Neural cell (in vitro differentiated cells): ENCODE results near the gene OSGEP. TPM values are rescaled to one million over a fixed set of nuclear protein-coding genes. Genes with fewer than 3 reads are reported as not detected.

Source experiments
- H2AFZ ChIP-seq: fragments of 200-600, 300-800 bp; sonication (generic), shearing (Covaris generic); 2 replicates; pipeline ENCODE4 v1.6.0; 2014; ENCODE audit warnings: low read depth, mild to moderate bottlenecking, antibody characterized with exemption, low read length, moderate library complexity
- H3F3A ChIP-seq: fragments of 200-600 bp; shearing (Covaris generic); 2 replicates; pipeline ENCODE4 v1.6.1; 2016; ENCODE audit warnings: mild to moderate bottlenecking, moderate library complexity, mixed read lengths, antibody characterized with exemption, low read length; ENCODE audit not compliant: insufficient read depth, poor library complexity, severe bottlenecking
- H3K27ac ChIP-seq: fragments of 200-600, 300-800 bp; sonication (generic), shearing (Covaris generic); 2 replicates; pipeline ENCODE4 v1.5.1; 2014; ENCODE audit warnings: mild to moderate bottlenecking, low read length, moderate library complexity
- H3K27me3 ChIP-seq: fragments of 300-800, 200-600 bp; sonication (generic), shearing (Covaris generic); 2 replicates; pipeline ENCODE4 v1.6.0; 2014; ENCODE audit warnings: mild to moderate bottlenecking, low read depth, low read length, moderate library complexity; ENCODE audit not compliant: insufficient read depth
- H3K36me3 ChIP-seq: fragments of 300-800, 200-600 bp; sonication (generic), shearing (Covaris generic); 2 replicates; pipeline ENCODE4 v1.5.1; 2014; ENCODE audit warnings: mild to moderate bottlenecking, antibody characterized with exemption, low read length, moderate library complexity; ENCODE audit not compliant: insufficient read depth
- H3K4me2 ChIP-seq: fragments of 300-800, 200-600 bp; sonication (generic), shearing (Covaris generic); 2 replicates; pipeline ENCODE4 v1.6.0; 2014; ENCODE audit warnings: mild to moderate bottlenecking, low read length
- H3K4me3 ChIP-seq: fragments of 300-800, 200-600 bp; sonication (generic), shearing (Covaris generic); 2 replicates; pipeline ENCODE4 v1.5.1; 2014; ENCODE audit warnings: mild to moderate bottlenecking, low read length, moderate library complexity
- H3K79me2 ChIP-seq: fragments of 200-600 bp; shearing (Covaris generic); replicated peaks from 2 replicates; pipeline ENCODE4 v1.6.0; 2014; ENCODE audit warnings: mild to moderate bottlenecking, low read length, moderate library complexity; ENCODE audit not compliant: insufficient read depth
- H3K9ac ChIP-seq: fragments of 300-800, 200-600 bp; sonication (generic), shearing (Covaris generic); 2 replicates; pipeline ENCODE4 v1.6.1; 2016; ENCODE audit warnings: mild to moderate bottlenecking, low read length, mixed read lengths
- H3K9me2 ChIP-seq: fragments of 200-600 bp; shearing (Covaris generic); 2 replicates; pipeline ENCODE4 v1.6.1; 2016; ENCODE audit warnings: mild to moderate bottlenecking, low read length, mixed read lengths; ENCODE audit not compliant: insufficient read depth
- H3K9me3 ChIP-seq: fragments of 200-600, 300-800 bp; sonication (generic), shearing (Covaris generic); 2 replicates; pipeline ENCODE4 v1.6.1; 2016; ENCODE audit warnings: mild to moderate bottlenecking, mixed run types, low read length, moderate library complexity, mixed read lengths
- H4K20me1 ChIP-seq: fragments of 200-600 bp; shearing (Covaris generic); 2 replicates; pipeline ENCODE4 v1.6.1; 2016; ENCODE audit warnings: mild to moderate bottlenecking, mixed run types; ENCODE audit not compliant: insufficient read depth
- EP300 ChIP-seq: fragments of 450-650 bp; conservative IDR thresholded peaks from 2 replicates; pipeline ENCODE4 v1.6.1; 2014; ENCODE audit warnings: antibody characterized with exemption, mild to moderate bottlenecking, moderate library complexity; ENCODE audit not compliant: poor library complexity, severe bottlenecking
- EZH2 ChIP-seq: fragments of 200-600, 300-800 bp; shearing (Covaris generic), sonication (generic); IDR thresholded peaks from 2 replicates; pipeline ENCODE4 v1.6.1; 2014; ENCODE audit warnings: antibody characterized with exemption, low read length, borderline replicate concordance, mild to moderate bottlenecking; ENCODE audit not compliant: insufficient read depth, poor library complexity, severe bottlenecking
- MXI1 ChIP-seq: fragments of 450-650 bp; conservative IDR thresholded peaks from 2 replicates; pipeline ENCODE4 v1.6.1; 2014; ENCODE audit warnings: antibody characterized with exemption, mild to moderate bottlenecking; ENCODE audit not compliant: poor library complexity, severe bottlenecking
- POLR2AphosphoS5 ChIP-seq: IDR thresholded peaks from 2 replicates; pipeline ENCODE4 v1.6.1; 2012
- RAD21 ChIP-seq: fragments of 450-650 bp; conservative IDR thresholded peaks from 2 replicates; pipeline ENCODE4 v1.6.1; 2014; ENCODE audit warnings: antibody characterized with exemption, mild to moderate bottlenecking, moderate library complexity
- SMC3 ChIP-seq: fragments of 450-650 bp; conservative IDR thresholded peaks from 2 replicates; pipeline ENCODE4 v1.6.1; 2014; ENCODE audit warnings: antibody characterized with exemption, mild to moderate bottlenecking, moderate library complexity; ENCODE audit not compliant: poor library complexity
- TAF1 ChIP-seq: IDR thresholded peaks from 2 replicates; pipeline ENCODE4 v1.6.1; 2012; ENCODE audit warnings: low read depth
- polyA plus RNA-seq: library from polyadenylated mRNA; depleted of rRNA; stranded (reverse); fragments of >200 nt; gene quantifications from 2 replicates; pipeline ENCODE4 v1.2.3, GENCODE V29; 2014
- TF ChIP-seq, protein P1 (sequence below): fragments of 450-650 bp; IDR thresholded peaks from 2 replicates; pipeline ENCODE4 v1.5.1; 2014; ENCODE audit warnings: antibody characterized with exemption, mild to moderate bottlenecking, moderate library complexity; ENCODE audit not compliant: poor library complexity, severe bottlenecking
- TF ChIP-seq, protein P2 (sequence below): IDR thresholded peaks from 2 replicates; pipeline ENCODE4 v1.6.1; 2012; ENCODE audit warnings: borderline replicate concordance

Gene OSGEP
- polyA plus RNA-seq, 1 donor from 2014 or later: 264 TPM

DNA sequence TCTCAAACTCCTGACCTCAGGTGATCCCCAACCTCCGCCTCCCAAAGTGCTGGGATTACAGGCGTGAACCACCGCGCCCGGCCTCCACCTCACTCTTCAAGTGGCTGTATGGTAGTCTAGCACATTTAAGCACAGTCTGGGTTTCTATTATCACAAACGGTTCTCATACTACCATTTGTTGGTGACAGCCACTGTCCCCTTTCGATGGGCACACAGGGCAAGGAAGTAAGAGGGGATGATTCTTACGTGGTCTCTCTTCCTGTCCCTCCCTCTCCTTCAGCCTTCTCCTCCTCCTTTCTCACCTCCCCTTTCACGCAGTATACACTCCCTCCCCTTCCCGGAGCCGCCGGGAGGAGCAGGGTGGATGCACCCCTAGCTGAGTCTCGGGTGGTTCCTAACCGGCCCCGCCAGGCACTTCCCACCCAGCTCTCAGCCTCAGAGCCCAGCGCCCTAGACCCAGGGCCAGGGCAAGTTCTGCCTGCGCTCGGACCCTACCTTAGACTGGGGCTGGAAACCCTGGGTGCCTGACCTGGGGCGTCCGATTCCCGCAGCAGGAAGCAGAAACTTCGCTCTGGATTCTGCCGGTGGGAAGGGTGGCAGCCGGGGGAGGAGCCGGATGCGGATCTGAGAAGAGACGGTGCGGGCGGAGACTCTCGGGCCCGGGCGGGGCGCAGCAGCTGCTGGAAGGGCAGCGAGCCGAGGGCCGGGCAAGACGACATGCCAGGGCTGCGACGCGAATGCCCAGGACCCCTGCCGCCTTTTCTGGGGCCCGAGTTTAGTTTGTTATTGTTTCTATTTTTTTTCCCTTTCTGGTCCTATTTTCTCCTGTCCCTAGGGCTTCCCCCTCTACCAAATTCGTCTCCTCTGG, 41.5 kb downstream of the OSGEP start, which contains the start of gene TEP1:
Gene TEP1, minus strand, starts transcription at position 626 of the 868 bp plus-strand sequence. CDS start 5,062 bp downstream, outside the sequence.
- Histone ChIP-seq H3K4me3 (peak within 1 kb of the TSS; percentile 88), H2AFZ (peak within 1 kb of the TSS; percentile 51), H3K9me3 (no peaks in the 10 kb centered on the region), H3K79me2 (no peaks in the 10 kb centered on the region), H4K20me1 (no peaks in the 10 kb centered on the region), H3K4me2 (peak within 1 kb of the TSS; percentile 56), H3K27ac (peak within 1 kb of the TSS; percentile 56), H3F3A (no peaks in the 10 kb centered on the region), H3K27me3 (peaks cover 9% of the 10 kb centered on the region), H3K9me2 (no peaks in the 10 kb centered on the region), H3K36me3 (no peaks in the 10 kb centered on the region), H3K9ac (peak within 1 kb of the TSS; percentile 66)
- peak; percentile 29 for TF ChIP-seq POLR2AphosphoS5
- peak; percentile 40 for TF ChIP-seq MXI1
- no peak for TF ChIP-seq SMC3

DNA sequence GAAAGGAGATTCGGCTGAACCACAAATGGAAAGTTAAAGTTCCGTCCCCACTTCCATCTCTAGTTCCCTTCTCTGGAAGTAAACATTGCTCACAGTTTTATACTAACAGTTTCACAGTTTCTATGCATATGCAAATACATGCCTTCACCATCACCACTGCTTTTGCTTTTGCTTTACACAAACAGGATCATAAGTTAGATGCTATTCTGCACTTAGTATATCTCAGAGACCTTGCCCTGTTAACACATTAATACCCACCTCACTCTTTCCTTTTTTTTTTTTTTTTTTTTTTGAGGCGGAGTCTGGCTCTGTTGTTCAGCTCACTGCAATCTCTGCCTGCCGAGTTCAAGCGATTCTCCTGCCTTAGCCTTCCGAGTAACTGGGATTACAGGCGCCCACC, 42.2 kb downstream of the OSGEP start:
- no peaks in the 10 kb centered on the region for H3K9me3 ChIP-seq
- no peaks in the 10 kb centered on the region for H3K9me2 ChIP-seq
- no peaks in the 10 kb centered on the region for H3K79me2 ChIP-seq
- H3K4me3 ChIP-seq: peak overlapping the region; percentile 88
- peak overlapping the region; percentile 51 for H2AFZ ChIP-seq
- peaks cover 9% of the 10 kb centered on the region for H3K27me3 ChIP-seq
- no peaks in the 10 kb centered on the region for H4K20me1 ChIP-seq
- peak overlapping the region; percentile 66 for H3K9ac ChIP-seq
- H3F3A ChIP-seq: no peaks in the 10 kb centered on the region
- no peak for TF ChIP-seq EP300
- TF ChIP-seq POLR2AphosphoS5: no peak
- no peak for TF ChIP-seq RAD21
- H3K4me2 ChIP-seq: no peak overlapping the region
- H3K36me3 ChIP-seq: no peaks in the 10 kb centered on the region
- peak overlapping the region; percentile 56 for H3K27ac ChIP-seq

DNA sequence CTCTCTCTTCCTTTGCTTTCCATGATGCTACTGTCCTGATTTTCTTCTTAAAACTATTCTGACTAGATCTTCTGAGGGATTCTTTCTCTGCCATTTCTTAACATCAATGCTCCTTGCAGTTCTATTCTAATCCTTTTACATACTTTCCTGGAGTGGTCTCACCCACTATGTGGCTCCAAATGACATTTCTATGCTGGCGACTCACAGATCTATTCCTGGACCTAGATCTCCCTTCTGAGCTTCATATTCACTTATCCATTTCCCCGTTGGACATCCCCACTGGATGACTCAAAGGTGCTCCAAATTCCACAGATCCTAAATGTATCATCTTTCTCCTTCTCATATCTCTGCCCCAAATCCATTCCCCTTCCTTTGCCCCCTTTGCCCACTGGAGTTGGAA, 45.4 kb downstream of the OSGEP start:
- H3K4me3 ChIP-seq: no peak overlapping the region
- H3K4me2 ChIP-seq: no peak overlapping the region
- H3K79me2 ChIP-seq: no peaks in the 10 kb centered on the region
- no peaks in the 10 kb centered on the region for H4K20me1 ChIP-seq
- H3K27ac ChIP-seq: no peak overlapping the region
- no peaks in the 10 kb centered on the region for H3K9me2 ChIP-seq
- H3K27me3 ChIP-seq: peaks cover 9% of the 10 kb centered on the region
- H3K9me3 ChIP-seq: no peaks in the 10 kb centered on the region
- no peak overlapping the region for H2AFZ ChIP-seq
- H3K36me3 ChIP-seq: no peaks in the 10 kb centered on the region
- TF ChIP-seq EP300 (no peak), TAF1 (no peak), MXI1 (no peak), RAD21 (no peak), EZH2 (no peak), POLR2AphosphoS5 (no peak), SMC3 (no peak)
- TF ChIP-seq, protein P1, sequence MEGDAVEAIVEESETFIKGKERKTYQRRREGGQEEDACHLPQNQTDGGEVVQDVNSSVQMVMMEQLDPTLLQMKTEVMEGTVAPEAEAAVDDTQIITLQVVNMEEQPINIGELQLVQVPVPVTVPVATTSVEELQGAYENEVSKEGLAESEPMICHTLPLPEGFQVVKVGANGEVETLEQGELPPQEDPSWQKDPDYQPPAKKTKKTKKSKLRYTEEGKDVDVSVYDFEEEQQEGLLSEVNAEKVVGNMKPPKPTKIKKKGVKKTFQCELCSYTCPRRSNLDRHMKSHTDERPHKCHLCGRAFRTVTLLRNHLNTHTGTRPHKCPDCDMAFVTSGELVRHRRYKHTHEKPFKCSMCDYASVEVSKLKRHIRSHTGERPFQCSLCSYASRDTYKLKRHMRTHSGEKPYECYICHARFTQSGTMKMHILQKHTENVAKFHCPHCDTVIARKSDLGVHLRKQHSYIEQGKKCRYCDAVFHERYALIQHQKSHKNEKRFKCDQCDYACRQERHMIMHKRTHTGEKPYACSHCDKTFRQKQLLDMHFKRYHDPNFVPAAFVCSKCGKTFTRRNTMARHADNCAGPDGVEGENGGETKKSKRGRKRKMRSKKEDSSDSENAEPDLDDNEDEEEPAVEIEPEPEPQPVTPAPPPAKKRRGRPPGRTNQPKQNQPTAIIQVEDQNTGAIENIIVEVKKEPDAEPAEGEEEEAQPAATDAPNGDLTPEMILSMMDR: no peak
- TF ChIP-seq, protein P2, sequence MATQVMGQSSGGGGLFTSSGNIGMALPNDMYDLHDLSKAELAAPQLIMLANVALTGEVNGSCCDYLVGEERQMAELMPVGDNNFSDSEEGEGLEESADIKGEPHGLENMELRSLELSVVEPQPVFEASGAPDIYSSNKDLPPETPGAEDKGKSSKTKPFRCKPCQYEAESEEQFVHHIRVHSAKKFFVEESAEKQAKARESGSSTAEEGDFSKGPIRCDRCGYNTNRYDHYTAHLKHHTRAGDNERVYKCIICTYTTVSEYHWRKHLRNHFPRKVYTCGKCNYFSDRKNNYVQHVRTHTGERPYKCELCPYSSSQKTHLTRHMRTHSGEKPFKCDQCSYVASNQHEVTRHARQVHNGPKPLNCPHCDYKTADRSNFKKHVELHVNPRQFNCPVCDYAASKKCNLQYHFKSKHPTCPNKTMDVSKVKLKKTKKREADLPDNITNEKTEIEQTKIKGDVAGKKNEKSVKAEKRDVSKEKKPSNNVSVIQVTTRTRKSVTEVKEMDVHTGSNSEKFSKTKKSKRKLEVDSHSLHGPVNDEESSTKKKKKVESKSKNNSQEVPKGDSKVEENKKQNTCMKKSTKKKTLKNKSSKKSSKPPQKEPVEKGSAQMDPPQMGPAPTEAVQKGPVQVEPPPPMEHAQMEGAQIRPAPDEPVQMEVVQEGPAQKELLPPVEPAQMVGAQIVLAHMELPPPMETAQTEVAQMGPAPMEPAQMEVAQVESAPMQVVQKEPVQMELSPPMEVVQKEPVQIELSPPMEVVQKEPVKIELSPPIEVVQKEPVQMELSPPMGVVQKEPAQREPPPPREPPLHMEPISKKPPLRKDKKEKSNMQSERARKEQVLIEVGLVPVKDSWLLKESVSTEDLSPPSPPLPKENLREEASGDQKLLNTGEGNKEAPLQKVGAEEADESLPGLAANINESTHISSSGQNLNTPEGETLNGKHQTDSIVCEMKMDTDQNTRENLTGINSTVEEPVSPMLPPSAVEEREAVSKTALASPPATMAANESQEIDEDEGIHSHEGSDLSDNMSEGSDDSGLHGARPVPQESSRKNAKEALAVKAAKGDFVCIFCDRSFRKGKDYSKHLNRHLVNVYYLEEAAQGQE: no peak
- H3F3A ChIP-seq: no peaks in the 10 kb centered on the region
- no peak overlapping the region for H3K9ac ChIP-seq
